ENCODE measurements around the gene CLDN22. TPM values are rescaled to one million over a fixed set of nuclear protein-coding genes. Genes with fewer than 3 reads are reported as not detected.

Gene CLDN22
- total RNA-seq, 1 donor from 2014 or later: not detected

DNA sequence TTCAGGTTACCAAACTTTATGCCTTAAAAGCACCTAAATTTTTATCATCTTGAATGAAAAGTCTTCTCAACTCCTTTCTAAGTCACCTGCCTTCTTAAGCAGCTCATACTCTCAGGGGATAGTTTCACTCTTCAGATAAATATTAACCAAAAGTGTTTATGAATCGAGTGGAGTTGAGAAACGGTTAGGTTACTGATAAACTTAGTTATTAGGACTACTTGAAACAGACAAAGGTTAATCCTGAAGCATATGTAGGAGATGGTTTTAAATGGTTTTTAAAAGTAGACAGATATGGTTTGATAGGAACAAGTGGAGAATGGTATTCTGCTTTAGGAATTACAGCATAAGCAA, 32.8 kb downstream of the CLDN22 start:
- no peak for DNase-seq
- ATAC-seq: peak in 1 of 2 donors; percentile 48
- H3K36me3 ChIP-seq: peaks cover 68% of the 10 kb centered on the region

GRCh38 chr4:183286590-183287308, 33.3 kb downstream of the CLDN22 start:
- DNase-seq (no peak), ATAC-seq (peak in 1 of 2 donors; percentile 23)
- Histone ChIP-seq H3K27ac (no peak overlapping the region), H3K27me3 (ENCODE audit: low read depth) (no peaks in the 10 kb centered on the region), H3K36me3 (peaks cover 73% of the 10 kb centered on the region), H3K9me3 (no peaks in the 10 kb centered on the region), H3K4me1 (peaks cover 4% of the 10 kb centered on the region), H3K4me3 (no peak overlapping the region)
- no peak for TF ChIP-seq CTCF (IDR thresholded peaks at IDR 0.05)
- intact Hi-C loops (cut with DNase I): no loop called here

More for the DNA sequence above, 32.8 kb downstream of the CLDN22 start:
- TF ChIP-seq CTCF (IDR thresholded peaks at IDR 0.05): no peak
- Histone ChIP-seq H3K9me3 (no peaks in the 10 kb centered on the region), H3K27ac (no peak overlapping the region), H3K4me3 (no peak overlapping the region), H3K4me1 (peaks cover under 1% of the 10 kb centered on the region), H3K27me3 (ENCODE audit: low read depth) (no peaks in the 10 kb centered on the region)
- intact Hi-C loops (cut with DNase I): no loop called here

DNA sequence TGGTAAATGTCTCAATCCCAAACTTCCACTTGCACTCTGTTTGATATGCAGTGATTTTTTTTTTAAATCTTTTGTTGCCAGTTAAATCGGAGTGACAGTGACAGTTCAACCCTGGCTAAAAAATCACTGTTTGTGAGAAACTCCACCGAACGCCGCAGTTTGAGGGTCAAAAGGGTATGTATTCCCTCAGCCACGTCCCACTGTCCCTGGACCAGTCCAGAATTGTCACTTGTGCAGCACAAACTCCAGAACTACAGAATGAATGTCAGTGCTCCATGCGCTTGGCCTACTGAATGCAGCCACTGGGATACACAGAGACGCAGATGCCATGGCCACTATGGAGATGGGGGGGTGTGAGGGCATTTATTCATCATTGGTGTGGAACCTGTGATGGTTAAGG, 34.2 kb downstream of the CLDN22 start:
- intact Hi-C loops (cut with DNase I): no loop called here
- H3K36me3 ChIP-seq: peaks cover 82% of the 10 kb centered on the region

GRCh38 chr4:183284965-183285364, 35.1 kb downstream of the CLDN22 start:
- ATAC-seq: no peak
- no peak for TF ChIP-seq CTCF (IDR thresholded peaks at IDR 0.05)
- Histone ChIP-seq H3K4me1 (peaks cover 4% of the 10 kb centered on the region), H3K36me3 (peaks cover 88% of the 10 kb centered on the region), H3K9me3 (no peaks in the 10 kb centered on the region), H3K27me3 (ENCODE audit: low read depth) (no peaks in the 10 kb centered on the region), H3K4me3 (no peak overlapping the region), H3K27ac (no peak overlapping the region)
- DNase-seq: no peak
- intact Hi-C loops (cut with DNase I): no loop called here

More for the DNA sequence above, 34.2 kb downstream of the CLDN22 start:
- Histone ChIP-seq H3K4me1 (peaks cover 4% of the 10 kb centered on the region), H3K27me3 (ENCODE audit: low read depth) (no peaks in the 10 kb centered on the region), H3K4me3 (no peak overlapping the region), H3K9me3 (no peaks in the 10 kb centered on the region), H3K27ac (no peak overlapping the region)
- no peak for TF ChIP-seq CTCF (IDR thresholded peaks at IDR 0.05)
- ATAC-seq: no peak
- no peak for DNase-seq

DNA sequence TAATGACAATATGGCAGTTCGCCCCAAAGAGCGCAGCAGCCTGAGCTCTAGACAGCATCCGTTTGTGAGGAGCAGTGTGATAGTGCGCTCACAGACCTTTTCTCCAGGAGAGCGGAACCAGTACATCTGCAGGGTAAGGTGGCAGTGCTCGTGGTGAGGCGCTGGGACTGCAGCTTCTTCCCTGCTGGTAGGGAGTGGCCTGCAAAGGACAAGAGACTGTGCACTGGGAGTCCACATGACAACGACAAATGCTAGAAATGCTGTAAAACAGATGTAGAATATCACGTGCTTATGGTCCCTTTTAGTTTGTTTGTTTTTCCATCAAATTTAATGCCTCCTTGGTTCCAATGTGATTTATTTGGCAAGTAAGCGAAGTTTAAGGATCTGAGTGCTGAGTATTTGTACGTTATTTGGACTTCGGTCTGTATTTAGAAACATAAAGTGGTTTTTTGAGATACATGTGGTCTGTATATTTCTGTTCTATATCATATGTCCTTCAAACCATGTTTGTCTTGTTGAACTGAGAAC, 35.8 kb downstream of the CLDN22 start:
- DNase-seq: no peak
- no peak for TF ChIP-seq CTCF (IDR thresholded peaks at IDR 0.05)
- H3K27ac ChIP-seq: no peak overlapping the region
- peaks cover 82% of the 10 kb centered on the region for H3K36me3 ChIP-seq
- peaks cover 4% of the 10 kb centered on the region for H3K4me1 ChIP-seq
- no peak overlapping the region for H3K4me3 ChIP-seq
- intact Hi-C loops (cut with DNase I): no loop called here
- no peaks in the 10 kb centered on the region for H3K27me3 ChIP-seq (ENCODE audit: low read depth)
- ATAC-seq: no peak
- H3K9me3 ChIP-seq: no peaks in the 10 kb centered on the region

Measured in lower lobe of right lung (tissue), 2 donors.